Amniotic stem cell (primary cell): ENCODE results near the gene SEMA5A.

Experiments
- DNase-seq: peaks from one replicate; lab custom pipeline; 2025; lab: John Stamatoyannopoulos, UW

The SEMA5A gene

DNA sequence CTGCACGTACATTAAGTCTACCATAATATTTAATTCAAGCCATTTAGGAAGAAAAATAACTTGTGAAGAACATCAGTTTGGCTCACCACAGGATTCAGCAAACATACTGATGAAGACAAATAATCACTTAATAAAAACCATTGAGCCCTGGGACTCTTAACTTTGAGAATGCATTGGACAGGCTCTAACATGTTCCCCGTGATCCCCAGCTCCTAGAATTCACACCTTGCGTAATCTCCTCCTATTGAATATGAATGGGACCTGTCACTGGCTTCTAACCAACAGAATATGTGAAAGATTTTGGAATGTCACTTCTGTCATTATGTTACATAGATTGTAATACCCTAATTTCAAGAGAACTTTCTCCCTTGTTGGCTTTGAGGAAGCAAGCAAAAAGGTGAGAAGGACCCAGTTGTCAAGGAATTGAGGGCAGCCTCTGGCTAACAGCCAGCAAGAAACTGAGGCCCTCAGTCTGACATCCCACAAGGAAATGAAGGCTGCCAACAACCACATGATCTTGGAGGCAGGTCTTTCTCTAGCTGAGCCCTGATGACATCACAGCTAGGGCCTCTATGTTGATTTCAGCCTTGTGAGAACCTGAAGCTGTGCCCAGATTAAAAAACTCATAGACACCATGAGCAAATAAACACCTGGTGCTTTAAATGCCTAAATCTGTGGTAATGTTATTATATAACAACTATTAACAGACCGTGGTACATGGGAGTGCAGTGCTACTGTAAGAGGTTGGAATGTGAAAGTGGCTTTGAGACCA, 433.2 kb downstream of the SEMA5A start:
- no peak for DNase-seq

DNA sequence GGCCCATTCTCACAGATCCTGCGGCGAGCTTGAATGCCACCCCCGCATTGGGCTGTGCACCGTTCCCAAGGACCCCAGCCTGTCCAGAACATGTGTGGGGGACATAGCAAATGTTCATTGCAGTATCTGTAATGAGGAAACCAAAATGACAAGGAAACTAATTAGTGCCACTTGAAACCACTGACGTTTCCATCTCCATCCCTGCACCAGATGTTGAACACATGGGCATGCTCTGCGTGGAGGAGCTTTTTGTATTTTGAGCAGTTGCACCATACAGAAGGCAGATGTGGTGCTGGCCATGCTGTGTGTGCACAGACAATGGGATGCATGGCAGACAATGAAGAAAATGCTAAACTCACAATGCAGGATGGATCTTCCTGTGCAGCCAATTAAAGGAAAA, 437.7 kb downstream of the SEMA5A start:
- DNase-seq = no peak

DNA sequence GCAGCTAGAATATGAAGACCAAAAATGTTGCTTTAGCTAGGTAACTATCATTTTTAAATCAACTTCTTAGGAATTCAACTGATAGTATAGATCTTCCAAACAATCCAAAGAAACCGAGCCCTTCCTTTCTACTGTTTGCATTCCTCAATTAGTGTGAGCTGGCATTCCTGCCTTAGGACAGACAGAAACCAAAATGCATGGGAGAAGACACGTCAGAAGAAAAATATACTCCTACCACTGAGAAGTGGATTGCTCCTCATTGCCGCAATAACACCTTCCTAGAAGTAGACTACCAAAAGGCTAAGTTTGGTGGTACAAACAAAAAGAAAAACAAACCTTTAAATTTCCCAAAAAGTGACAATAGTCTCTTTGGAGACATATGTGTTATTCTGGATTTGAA, 440.0 kb downstream of the SEMA5A start:
- peak; percentile 10 for DNase-seq

DNA sequence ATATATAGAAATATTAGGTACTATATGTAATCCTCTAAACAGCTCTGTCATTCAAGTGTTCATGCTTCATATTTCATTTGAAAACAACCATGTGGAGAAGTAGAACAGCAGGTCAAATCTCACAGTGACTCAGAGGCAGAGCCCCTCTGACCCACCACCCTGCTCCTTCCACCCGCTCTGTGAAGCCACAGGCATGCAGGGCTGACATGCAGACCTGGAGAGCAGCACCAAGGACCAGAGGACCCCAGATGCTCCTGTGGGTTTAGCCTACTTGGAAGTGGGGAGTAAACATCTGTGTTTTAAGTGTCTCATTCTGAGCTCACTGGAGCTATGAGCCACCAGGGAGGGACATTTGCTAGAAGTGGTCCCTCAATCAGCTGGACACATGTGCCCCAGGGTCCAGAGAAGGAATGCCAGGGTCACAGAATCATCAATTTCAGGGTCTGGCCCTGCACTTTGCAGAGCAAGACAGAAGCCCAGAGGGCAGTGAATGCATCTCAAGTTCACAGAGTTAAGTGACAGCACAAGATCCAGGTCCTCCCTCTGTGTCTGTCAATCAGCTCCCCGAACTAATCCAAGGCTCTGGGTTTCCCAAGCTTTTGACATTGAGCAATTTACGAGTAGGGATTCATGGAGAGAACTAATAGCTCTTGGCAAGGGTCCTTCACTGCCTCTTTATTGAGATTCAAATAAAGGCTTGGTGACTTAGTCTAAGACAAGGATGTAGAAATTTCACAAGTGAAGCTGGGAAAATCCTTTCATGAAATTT, 441.1 kb downstream of the SEMA5A start:
- no peak for DNase-seq

DNA sequence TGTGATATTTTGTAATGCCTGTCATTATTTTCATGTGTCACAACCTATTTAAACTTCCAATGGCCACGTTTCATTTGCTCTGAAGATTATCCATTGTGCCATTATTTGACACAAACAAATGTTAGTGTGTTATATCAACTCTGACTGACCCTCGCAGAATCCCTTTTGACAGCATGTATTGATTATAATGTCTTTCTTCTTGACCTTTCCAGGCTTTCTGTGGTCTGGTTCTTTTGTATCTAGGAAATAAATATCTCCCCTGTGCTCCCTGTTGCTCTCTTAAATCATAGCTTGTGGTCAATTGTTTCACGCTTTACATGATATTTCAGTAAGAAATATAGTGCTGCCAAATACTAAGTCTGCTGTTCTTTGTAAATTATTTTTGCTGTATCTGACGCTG, 442.6 kb downstream of the SEMA5A start:
- no peak for DNase-seq

DNA sequence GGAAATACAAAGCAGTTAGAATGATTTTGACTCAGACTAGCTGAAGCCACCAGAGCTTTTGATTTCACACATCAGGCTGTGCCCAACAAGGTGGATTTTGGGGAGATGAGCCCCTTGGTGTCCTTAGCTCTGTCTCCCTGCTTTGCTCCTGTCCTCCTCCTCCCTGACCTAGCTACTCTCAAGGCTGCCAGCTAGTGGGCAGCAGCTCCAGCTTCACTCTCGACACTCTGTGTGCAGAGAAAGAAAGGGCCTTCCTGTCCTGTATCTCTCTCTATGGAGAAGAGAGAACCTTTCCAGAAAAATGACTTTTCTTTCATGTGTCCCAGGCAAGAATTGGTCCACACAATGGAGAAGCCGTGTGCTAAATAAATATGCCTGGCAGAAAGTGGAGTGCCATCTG, 446.2 kb downstream of the SEMA5A start:
- no peak for DNase-seq

DNA sequence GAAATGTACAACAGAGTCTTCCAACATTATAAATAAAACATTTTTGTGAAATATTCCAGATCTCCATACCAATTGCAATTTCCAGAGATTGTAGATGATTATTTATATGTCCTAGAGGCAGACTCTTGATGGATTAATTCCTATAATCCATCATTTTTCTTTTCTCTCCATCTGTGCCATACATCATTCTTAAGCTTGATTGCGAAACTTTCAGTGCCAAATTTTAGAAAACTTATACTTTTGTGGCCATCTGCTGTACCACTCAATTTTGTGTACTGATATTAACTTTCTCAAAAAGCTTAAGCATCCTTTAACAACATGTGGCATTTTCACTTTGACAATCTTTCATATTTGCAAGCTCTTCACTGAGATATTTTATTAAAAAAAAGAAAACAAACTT, 446.9 kb downstream of the SEMA5A start:
- no peak for DNase-seq

DNA sequence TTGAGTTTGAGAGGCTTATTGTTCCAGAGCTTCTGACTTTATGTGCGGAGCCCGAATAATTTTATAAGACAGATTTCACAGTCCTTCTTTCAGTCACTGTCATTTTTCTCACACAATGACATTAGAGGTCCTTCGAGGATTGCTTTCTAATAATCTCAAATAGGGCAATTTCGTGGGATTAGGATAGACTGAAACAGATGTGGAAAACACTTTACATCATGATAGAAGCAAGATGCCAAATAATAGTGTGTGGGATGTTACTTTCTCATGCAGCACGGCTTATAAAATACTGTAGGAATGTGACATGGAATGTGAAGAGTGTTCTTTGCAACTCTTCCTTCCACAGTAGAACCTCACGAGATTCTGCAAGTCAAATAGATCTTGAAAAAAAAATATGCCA, 451.3 kb downstream of the SEMA5A start:
- no peak for DNase-seq

DNA sequence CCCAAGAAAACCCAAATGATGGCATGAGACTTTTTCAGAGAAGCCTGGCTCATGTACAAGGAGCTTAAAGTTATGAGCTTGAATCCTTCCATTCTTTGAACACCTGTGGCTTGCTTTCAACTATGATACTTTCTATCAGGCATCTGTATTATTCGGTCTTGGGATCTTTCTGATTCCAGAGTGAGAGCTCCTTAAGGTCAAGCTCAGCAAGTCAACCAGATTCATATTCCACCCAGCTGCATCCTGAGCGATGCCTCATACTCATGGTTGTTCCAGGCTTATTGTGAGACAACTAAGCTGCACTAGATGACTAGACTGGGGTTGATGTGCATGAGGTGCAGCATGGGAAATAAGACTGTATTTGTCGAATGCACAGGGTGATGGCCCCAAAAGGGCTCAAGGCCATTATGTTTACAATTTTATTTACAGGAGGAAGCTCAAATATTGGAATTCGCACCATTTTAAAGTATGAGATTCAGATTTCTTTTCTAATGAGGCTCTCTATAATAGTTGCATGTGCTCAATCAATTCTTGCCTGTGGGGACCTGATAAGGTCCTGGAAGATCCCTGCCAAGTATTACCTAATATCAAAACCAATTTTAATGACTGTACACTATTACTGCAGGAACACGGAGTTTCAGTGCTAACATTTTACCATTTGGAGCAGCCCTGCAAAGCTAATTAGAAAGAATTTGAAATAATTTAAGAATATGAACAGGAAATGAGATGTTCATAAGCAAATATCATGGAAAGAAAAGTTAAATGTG, 453.8 kb downstream of the SEMA5A start:
- no peak for DNase-seq

DNA sequence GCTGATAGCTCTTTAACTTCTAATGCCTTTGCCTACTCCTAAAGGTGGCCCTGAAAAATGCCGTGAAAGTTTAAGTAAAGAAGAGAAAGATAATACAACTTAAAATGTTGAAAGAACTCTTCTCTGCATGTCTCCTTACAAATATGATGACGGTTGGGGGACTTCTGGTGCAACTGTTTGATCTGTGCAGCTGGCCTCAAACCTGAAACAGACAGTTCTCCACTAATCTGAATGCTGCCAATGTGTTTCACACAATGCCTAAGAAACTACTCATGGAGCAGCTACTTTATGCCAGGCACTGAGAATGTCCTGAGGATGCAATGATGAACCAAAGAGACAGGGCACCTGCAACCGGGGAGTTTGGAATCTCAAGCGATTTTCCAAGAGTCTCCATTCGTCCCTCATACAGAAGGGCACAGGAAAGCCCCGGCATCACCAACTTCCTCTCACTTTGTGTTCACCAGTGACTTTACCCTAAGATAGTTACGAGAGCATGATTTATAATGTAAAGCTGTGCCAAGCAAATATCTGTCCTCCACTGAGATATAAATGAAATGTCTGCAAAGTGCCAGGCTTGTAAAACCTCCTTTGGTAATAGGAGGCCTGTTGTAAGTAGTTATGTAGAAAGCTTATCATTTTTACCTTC, 455.4 kb downstream of the SEMA5A start:
- no peak for DNase-seq

DNA sequence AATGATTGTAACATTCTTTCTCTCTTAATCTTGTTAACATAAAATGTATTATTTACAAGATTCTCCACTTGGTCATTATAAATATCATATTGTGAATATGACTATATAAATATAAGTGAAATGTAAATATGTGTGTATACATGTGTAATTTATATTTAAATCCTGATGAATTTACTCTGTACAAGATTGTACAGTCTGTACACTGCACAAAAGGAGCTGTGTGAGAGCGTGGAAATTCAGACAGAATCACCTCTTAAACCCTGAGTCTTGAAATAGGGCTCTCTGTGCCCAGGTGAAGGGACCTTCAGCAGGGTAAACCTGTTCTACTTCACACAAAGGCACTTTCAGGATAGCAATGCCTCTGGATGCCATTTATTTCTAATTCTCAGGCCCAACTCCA, 456.0 kb downstream of the SEMA5A start:
- no peak for DNase-seq

DNA sequence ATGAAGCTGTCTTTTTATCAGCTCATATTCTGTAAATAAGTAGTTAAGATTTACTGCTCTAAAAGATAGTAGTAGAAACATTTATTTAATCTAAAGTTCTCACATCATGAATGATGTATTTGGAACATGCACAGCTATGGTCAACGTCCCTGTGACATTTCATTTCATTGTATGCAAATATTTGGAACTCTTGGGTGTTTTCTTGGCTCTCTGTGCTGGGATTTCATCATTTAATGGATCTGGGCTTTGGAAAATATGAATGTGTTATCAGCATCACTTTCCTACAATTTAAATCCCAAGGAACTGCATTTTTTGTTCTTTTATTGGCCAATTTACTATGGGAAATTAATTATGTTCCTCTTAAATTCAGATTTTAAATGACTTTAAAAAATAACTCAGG, 462.9 kb downstream of the SEMA5A start:
- DNase-seq = no peak

DNA sequence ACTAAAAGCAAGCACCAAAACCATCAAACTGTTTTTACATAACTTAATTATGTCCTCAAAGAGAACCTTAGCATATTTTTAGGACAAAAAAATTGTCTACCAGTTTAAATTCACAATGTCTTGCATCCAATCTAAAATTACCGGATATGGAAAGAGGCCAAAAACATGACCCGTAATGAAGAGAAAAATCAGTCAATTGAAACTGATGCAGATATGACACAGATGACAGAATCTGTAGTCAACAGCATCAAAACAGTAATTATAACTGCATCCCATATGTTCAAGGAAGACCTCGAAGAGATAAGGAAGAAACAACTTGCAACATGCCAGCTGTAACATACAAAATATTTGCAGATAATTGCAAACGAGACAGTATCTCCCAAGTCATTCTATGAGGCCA, 473.2 kb downstream of the SEMA5A start:
- DNase-seq = no peak

DNA sequence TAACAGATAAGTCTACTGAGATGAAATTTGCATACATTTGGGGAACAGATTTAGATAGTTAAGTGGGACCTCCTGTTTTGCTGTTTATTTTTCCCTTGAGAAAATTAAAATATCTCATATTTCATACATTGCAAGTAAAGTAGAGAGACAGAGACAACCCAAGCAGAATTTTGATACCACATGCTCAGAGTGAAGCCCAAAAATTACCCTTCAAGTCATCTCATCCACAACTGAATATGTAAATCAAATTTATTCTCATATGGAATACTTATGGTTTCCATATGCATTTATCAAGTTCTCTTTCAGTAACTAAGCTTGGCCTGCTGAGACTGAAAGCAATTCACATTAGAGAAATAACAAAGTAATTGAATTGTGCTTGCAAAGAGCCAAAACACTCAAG, 474.4 kb downstream of the SEMA5A start:
- DNase-seq = no peak

DNA sequence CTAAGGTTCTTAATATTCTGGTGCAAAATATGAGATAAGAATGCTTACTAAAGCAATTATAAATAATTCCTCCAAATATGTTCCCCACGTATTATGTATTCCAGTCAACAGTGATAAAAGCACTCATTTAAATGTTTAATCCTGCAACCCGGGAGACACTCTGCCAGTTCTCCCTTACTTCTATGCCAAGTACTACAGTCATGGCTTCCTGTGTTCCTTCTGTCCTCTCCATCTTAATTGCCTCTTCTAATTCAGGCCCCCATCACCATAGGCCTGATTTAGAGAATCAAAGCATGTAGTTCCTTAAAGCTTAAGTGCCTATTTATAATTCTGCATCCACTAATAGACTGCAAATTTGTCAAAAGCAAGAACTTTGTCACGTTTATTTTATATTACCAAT, 474.8 kb downstream of the SEMA5A start:
- no peak for DNase-seq

DNA sequence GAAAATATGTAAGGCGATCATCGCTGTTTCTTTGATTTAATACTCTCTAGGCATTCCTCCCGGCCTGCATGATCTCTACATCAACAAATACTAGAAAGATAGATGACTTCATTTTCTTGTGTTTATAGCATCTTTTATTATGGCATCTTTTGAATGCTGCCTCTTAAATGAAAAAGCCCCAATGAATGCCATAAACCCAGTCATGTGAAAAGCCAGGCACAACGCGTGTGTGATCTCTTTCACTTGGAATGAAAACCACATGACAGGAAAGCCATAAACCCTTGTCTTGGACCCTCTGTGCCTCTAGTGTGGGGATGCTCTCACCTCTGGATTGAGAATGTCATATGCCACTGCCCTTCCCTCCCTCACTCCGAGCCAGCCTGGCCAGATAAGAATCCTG, 476.2 kb downstream of the SEMA5A start:
- DNase-seq = no peak

DNA sequence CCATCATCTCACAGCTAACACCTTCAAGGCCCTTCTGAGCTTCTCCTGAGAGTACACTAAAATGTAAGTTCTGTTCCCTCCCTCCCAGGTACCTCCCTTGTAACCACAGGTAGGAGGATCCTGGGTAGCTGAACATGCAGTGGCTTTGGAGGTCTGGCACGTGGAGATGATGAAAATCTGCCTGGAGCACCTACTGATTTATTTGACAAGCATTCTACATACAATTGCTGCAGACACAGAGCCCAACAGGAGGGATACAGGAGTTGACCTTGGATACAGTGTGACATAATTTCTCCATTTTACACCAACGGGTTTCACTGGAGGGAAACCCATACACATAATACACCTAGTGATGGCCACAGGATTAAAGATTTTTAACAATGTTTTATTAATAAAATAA, 478.7 kb downstream of the SEMA5A start:
- no peak for DNase-seq

DNA sequence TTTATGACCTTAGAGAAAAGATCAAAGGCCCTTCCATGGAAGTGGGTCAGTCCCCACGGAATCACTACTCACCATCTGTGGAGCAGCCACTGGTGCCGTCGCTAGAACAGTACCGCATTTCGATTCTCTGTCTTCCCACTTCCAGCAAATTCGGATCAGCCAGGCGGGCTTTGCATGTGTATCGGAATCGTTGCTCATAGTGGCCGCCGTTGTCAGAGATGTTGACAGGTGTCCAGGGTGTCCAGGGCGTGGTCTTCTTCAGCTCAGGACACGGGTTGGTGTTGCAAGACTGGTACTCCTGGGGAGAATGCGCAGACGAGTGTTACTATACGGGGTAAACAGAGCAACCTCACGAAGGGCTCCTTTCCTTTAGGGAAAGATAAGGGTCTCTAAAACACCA, 479.5 kb downstream of the SEMA5A start:
- DNase-seq = no peak

DNA sequence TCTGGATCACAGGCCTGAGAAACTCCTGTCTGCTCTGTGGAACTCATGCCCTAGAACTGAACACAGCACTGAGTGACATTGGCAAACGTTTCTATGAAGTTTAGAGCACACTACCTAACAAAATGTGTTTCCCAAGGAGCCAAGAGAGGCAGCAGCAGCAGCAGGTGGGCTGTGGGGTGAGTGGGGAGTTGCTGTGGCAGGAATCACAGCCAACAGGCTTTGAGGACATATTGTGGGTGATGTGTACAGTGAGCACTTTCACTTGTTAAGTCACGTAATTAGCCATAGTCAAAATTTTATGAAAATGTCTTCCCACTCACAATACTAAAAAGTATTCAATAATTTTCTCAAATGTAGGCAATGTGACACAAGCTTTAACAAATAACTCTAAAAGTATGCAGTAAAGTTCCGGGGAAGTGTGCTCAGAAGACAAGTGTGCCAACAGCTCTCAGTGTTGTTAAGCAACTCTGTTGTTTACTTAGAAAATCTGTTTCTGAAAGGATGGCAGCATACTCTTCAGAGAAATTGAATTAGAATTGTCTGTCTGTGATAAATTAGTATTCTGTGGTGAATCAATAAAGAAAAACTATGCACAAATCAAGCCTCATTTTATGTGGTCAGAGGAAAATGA, 482.1 kb downstream of the SEMA5A start:
- DNase-seq = no peak

DNA sequence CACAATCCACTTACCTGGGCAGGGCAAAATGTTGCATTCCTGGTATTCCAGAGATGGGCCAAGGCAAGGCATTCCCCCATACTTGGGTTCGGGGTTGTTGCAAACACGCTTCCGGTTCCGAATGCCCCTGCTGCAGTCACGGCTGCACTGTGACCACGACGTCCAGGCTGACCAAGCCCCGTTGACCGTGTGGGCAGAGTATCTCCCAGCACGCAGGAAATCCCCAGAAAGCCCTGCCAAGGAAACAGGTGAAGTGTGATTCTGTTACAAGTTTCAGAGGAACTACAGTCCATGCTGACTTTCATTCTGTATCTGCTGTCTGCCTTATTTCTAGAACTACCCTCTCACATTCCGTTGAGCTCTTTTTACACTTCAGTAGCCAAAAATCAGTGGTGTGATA, 483.0 kb downstream of the SEMA5A start:
- DNase-seq = no peak

DNA sequence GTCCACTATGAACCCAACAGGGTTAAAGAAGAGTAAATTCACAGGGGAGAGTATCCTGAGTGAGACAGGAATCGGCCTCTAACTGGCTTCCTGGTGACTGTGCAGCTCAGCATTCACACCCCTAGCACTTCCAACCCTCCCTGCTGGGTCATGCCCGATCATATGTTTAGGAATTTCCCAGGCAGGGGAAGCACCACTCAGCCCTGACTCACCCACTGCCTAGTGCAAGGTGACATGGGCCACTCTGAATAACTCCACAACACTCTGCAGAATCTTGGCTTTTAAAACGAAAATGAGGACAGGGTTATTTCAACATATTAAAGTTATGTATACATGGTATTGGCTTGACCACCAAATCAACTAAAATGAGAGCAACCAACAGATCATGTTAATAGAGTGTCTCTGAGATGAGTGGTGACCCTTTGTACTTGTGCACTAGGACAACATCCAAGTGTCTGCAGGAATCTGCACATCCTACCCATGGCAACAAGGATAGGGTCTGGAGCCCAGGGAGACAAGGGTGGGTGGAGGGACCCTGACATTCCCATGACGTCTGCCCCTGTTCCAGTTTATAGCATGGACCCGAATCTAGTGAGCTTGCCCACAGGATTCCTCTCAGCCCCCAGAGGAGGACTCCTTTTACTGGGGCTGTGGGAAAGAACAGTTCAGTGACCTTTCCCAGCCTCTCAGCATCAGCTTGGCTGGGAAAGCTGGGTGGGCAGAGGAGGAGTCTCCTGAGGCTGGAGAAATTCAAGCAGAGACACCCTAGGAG, 485.8 kb downstream of the SEMA5A start:
- peak; percentile 83 for DNase-seq
